ENCODE results near the gene SPATA25. TPM values are rescaled to one million over a fixed set of nuclear protein-coding genes. Genes with fewer than 3 reads are reported as not detected.

The SPATA25 gene
- total and polyA plus RNA-seq, 2 donors (not counting 3 experiments of a cell fraction or from before 2014, with no cell fraction given): 0.69 to 1.3 TPM

DNA sequence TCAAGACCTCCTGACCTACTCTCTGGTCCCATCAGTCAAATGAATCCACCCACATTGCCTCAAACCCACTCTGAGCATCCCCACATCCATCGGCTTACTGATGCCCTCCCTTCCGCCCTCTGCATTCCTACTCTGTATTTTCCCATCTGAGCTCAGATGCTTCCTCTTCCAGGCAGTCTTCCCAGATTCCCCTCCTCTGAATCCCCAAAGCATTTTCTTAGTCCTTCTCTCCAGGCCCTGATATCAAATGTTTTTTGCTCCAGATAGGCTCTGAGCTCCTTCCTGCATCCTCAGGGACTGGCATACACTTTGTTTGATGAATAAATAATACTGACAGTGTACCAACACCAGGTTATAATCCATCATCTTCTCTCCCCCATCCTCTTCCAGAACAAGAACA lies 20.7 kb upstream of the SPATA25 start:
- Histone ChIP-seq H3K79me2 (ENCODE audit: control insufficient read depth, insufficient read depth, low read length) (no peaks in the 10 kb centered on the region), H3K27ac (ENCODE audit: insufficient read depth, low read depth, low read length) (no peak overlapping the region), H3K4me2 (ENCODE audit: insufficient read depth, low read length) (no peak overlapping the region), H3K9me3 (replicated peaks; ENCODE audit: control insufficient read depth, insufficient read depth, low read length) (no peaks in the 10 kb centered on the region), H3K4me3 (replicated peaks in 1 of 3; ENCODE audit: insufficient read depth in 1 of 3, low read depth in 1 of 3, low read length in 3 of 3) (no peak overlapping the region), H2AFZ (ENCODE audit: low read depth, low read length) (no peak overlapping the region), H3K4me1 (ENCODE audit: control insufficient read depth, extremely low read depth, insufficient read depth, low read length) (peaks cover 22% of the 10 kb centered on the region), H3K27me3 (ENCODE audit: control insufficient read depth in 2 of 2, insufficient read depth in 2 of 2, low read length in 2 of 2) (no peaks in the 10 kb centered on the region), H4K20me1 (replicated peaks; ENCODE audit: control insufficient read depth, extremely low read depth, insufficient read depth, low read length) (no peaks in the 10 kb centered on the region), H3K9me1 (replicated peaks; ENCODE audit: control insufficient read depth, extremely low read depth, insufficient read depth, low read length) (no peaks in the 10 kb centered on the region), H3K9ac (replicated peaks; ENCODE audit: extremely low read depth, insufficient read depth, low read length) (no peak overlapping the region), H3K36me3 (ENCODE audit: control insufficient read depth in 2 of 2, extremely low read depth in 1 of 2, insufficient read depth in 2 of 2, low read length in 2 of 2) (peaks cover 0 to 14% of the 10 kb centered on the region in 2 experiments)
- FAIRE-seq (no peak), DNase-seq (ENCODE audit: low read depth, low spot score) (no peak)
- BruUV-seq (replicated peaks): no TSS peak
- ChIA-PET POLR2A (no interaction called here), CTCF (interaction anchor here (5.0 kb wide), 1 partner anchor 17 kb away, joined by 22 read pairs; the partner anchor contains the start of genes CTSA and NEURL2)
- intact Hi-C loops (cut with micrococcal nuclease) (no loop called here), dilution Hi-C loops (cut with MboI; ENCODE audit: extremely low pct_ligation_motif_present, low sequenced_read_pairs) (no loop called here)
- TF ChIP-seq JUN (IDR thresholded peaks at IDR 0.05; ENCODE audit: borderline replicate concordance, insufficient read depth, insufficient read length, low read depth): no peak
- TF ChIP-seq, protein P1, sequence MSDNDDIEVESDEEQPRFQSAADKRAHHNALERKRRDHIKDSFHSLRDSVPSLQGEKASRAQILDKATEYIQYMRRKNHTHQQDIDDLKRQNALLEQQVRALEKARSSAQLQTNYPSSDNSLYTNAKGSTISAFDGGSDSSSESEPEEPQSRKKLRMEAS (IDR thresholded peaks at IDR 0.05; ENCODE audit: insufficient read depth, insufficient read length): no peak
- no peak for TF ChIP-seq FOS (IDR thresholded peaks at IDR 0.05; ENCODE audit: borderline replicate concordance, insufficient read depth, low read length)
- TF ChIP-seq EZH2 (IDR thresholded peaks at IDR 0.05; ENCODE audit: borderline replicate concordance, low read depth, low read length, severe bottlenecking): no peak
- TF ChIP-seq GATA2 (IDR thresholded peaks at IDR 0.05; ENCODE audit: insufficient read depth, insufficient read length, low read depth, low read length): no peak
- no peak for TF ChIP-seq POLR2AphosphoS5 (IDR thresholded peaks at IDR 0.05; ENCODE audit: insufficient read depth, low read depth, low read length)
- no peak for TF ChIP-seq POLR2A (IDR thresholded peaks at IDR 0.05; ENCODE audit: low read depth, low read length)
- no peak for TF ChIP-seq MYC (IDR thresholded peaks at IDR 0.05; ENCODE audit: low read depth, low read length)
- no peak for TF ChIP-seq CTCF (IDR thresholded peaks at IDR 0.05; ENCODE audit: extremely low read depth in 1 of 2, insufficient read depth in 1 of 2, low read depth in 1 of 2, low read length in 2 of 2)
